Hypothalamus (tissue), 51 donors: ENCODE data around the gene GPR84.
"Not testable (repeated sequence)": the region's sequence is repeated elsewhere in the genome, so short reads cannot be mapped to it uniquely, and the experiment has no call there.

Experiments used
- DNase-seq, 51 donors: peaks; one replicate each; lab custom pipeline; 2025; lab: John Stamatoyannopoulos, UW

Gene GPR84

DNA sequence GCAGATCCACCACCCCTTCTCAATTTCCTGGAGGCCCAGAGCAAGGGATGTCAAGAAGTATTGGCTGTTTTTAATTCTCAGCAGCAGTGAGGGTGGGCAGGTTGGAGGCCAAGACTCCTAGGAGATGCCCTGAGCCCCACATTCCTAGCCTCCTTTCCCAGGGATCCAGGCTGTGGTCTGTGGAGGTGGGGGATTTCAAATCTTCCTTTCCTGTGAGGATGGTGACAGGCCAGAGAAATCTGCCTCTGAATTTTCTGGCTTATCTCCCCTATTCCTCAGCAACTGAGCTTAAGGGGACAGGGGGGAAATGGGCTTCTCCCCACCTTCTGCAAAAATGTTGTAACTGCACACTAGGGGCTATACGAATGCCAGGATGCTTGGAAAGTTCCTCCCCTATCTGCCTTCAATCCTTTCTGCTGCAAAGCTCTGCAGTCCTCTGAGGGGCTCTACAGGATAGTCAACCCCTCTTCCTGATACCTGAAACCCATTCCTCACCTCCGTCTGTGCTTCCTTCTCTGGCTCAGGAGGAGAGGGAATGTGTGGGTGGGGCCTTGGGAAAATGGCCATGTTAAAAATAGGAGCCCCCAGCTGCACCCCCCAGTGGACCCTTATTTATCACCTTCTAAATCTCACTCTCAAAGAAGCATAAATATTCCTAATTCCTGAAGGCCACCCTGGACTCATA lies 6.6 kb downstream of the GPR84 start:
- no peak for DNase-seq

DNA sequence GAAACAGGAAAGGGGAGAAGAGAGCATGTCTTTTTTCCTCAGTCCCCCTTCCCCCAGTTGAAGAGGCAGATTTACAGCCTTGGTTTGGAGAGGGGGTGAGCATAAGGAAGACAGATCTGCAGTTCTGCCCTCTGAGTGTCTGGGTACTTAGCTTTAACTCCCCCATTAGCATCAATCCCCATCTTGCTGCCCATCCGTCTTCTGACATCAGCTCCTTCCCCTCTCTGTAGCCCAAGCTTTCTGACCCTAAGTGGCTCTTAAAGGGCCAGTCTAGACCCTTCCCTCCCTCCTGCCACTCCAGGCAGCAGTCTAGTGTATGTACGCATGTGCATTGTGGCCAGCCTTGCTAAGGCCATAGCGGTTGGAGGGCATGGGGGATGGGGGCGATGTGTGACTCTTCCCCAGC lies 7.3 kb downstream of the GPR84 start:
- no peak for DNase-seq

DNA sequence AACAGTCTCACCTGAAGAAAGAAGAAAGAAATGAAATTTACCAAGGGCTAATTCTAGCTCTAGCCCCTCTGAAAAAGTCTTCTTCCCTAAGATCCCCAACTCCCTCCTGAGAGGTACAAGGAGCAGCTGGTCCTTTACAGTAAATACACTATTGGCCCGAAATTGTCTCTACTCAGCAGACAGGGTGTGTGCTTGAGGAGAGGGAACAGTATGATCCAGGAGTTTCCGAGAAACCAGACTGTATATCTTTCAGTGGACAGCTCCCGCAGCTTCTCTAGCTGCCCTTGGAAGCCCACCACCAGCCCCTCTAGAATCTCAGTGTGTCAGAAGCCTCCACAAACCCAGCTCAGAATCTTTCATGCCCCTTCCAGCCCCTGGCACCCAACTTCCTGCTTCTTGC lies 8.1 kb downstream of the GPR84 start:
- no peak for DNase-seq

DNA sequence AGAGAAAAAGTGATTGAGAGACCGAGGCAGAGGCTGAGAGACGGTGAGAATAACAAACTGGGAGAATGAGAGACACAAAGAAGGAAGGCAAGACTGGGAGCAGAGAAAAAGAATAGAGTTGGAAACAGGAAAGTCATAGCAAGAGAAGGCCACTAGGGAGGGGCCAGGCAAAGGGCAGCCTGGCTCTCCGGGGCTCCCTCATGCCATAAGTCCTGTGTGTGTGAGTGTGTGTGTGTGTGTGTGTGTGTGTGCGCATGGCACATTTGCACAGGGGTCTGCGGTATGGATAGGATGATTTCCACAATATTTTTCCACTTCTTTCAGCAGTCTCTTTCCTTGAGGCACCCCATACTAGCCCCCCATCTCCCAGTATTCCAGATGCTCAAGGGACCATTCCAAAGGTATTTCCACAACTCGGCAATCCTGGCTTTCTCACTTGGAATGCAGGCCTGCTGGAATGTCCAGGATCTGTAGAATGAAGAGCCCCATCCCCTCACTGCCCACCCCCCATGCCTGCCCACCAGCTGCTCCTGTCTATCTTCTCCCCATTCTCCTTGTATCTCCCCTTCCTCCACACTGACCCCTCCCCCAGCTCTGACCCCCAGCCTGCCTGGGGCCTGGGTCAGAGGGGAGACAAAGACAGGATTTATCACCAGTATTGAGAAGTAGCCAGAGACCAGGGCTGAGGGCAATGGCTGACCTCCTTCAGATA lies 9.0 kb downstream of the GPR84 start:
- DNase-seq, result no peak

DNA sequence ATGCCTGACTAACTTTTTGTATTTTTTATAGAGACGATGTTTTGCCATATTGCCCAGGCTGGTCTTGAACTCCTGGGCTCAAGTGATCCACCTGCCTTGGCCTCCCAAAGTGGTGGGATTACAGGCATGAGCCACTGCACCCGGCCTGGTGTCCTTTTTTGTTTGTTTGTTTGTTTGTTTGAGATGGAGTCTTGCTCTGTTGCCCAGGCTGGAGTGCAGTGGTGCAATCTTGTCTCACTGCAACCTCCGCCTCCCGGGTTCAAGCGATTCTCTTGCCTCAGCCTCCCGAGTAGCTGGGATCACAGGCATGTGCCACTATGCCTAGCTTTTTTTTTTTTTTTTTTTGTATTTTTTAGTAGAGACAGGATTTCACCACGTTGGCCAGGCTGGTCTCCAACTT lies 10.0 kb downstream of the GPR84 start:
- not testable (repeated sequence) for DNase-seq

DNA sequence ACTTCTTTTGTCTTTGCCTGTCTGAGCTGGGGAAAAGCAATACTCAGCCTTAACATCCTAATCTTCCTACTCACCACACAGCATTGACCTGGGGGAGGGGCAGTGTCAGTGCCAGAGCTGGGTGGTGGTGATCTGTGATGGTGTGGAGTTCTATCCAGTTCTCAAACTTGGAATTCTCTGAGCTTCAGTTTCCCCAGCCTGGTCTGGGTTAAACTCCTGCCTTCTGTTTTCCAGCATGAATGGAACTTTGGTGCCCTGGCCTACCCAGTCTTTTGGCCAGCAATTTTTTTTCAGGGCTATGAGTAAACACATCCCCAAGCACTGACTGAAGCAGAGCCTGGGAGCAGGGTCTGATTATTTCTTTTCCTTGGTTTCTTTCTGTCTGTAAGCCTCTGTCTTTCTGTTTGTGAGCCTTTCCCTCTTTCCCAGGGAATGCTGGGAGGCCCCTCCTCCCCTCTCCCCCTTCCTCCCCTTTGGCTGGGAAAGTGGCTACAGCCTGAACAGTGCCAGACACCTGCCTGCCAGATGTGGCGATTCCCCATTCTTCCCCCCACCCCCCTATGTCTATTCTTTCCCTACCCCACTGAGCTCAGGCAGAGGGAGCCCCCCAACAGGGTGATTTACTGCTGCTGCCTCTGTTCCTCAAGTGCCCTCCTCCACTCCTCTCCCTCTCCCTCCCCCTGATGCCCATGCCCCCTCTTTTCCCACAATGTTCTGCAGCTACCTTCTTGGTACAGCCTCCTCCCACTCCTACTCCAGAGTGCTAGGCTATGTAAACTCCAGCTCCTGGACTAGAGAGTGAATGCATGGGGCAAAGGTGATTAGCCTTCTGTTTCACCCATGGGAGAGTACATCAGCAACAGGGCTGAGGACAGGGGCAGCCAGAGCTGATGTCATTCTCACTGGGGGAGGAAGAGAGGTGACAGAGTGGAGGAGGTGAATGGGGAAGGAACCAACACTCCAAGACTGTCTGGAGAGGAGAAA lies 11.1 kb downstream of the GPR84 start:
- DNase-seq, result peak in 32 of 51 donors; percentile 15 to 80 (median 48)

DNA sequence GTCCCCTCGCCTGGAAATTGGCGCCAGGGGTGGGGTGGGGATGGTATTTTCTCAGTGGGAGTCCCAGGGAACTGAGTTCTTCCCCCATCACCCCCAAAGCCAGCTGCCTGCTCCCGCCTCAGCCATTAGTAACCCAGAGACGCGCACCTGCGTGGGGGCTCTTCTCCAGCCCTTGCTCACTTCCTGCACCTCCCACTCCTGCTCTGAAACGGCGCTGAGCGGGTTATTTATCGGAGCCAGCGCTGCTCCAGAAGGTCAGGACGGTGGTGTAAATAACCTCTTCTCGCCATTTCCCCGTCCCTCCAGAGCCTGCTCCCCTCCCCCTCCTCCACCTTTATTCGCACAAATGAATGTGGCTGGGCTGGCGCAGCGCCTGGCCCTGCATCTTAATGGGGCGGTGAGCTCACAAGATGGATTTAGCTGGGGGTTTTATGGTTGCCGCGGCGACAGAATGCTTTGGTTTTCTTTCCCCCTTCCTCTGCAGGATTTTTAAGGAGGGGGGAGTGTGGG lies 12.2 kb downstream of the GPR84 start:
- DNase-seq, result peak in 44 of 51 donors; percentile 23 to 86 (median 70)

DNA sequence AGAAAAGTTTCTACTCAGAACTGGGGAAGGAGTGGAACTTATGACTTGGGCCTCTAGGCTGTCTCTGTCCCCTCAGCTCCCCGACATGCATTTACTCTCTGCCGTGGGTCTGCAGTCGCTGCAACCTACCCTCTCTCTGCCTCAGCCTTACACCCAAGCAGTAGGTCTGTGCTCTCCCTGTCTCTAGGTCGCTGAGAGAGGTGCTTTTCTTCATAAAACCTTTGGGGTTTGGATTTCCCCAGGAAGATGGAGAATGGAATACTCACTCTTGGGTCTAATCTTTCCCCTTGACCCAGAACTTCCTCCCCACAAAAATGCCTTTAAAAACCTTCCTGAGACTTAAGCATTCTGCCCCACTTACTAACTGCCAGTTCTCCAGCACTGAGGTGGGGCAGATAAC lies 12.9 kb downstream of the GPR84 start:
- DNase-seq, result peak in 1 of 51 donors; percentile 55

DNA sequence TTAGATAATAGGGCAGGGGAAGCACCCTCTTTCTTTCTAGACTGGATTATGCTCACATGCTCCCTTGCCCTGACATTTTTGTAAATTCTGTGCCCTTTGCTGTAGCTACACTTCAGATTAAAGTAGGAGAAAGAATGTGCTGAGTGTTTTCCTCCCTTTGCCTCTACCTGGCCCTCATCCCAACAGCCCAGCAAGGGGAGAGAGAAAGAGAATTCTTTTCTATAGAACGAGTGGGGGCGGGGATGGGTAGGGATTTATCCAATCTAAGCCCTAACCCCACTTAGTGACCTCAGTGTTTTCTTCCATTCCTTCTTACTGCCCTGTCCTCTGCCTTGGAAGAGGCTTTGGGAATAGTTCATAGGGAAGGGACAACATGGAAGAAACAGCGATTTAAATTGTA lies 13.5 kb downstream of the GPR84 start:
- no peak for DNase-seq

DNA sequence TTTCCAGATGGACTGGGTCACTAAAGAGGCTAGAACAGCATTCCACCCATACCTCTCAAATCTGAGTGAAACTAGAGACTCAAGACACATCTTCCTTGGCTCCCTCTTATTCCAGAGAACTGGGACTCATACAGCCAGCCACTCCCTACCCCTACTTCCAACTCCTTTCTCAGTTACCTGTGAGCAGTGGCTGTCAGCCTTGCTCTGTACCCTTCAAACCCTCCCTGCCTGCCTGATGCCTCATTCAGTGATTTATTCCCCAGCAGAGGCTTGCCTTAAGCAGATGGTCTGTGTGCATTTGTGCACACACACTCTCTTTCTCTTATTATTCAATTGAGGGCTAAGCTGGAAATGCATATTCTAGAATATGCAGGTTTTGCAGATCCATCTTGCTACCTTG lies 14.6 kb downstream of the GPR84 start:
- DNase-seq, result peak in 1 of 51 donors; percentile 20

DNA sequence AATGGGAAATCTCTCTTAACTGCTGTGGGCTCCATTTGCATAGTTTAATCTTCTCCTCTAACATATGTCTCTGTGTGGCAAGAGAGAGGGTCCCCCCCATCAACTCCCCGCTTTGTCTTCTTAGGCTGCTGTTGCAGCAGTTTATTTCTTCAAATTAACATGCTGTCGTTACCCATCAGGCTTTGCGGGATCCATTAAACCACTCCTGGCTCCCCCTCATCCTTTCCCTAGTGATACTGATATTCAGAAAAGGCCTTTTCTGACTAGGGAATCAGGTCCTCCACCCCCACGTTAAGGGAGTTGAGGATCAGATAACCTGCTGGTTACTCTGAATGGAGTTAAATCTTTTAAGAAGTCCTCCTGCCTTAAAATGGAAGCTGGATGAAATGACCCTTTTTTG lies 15.2 kb downstream of the GPR84 start:
- DNase-seq, result peak in 1 of 51 donors; percentile 23

DNA sequence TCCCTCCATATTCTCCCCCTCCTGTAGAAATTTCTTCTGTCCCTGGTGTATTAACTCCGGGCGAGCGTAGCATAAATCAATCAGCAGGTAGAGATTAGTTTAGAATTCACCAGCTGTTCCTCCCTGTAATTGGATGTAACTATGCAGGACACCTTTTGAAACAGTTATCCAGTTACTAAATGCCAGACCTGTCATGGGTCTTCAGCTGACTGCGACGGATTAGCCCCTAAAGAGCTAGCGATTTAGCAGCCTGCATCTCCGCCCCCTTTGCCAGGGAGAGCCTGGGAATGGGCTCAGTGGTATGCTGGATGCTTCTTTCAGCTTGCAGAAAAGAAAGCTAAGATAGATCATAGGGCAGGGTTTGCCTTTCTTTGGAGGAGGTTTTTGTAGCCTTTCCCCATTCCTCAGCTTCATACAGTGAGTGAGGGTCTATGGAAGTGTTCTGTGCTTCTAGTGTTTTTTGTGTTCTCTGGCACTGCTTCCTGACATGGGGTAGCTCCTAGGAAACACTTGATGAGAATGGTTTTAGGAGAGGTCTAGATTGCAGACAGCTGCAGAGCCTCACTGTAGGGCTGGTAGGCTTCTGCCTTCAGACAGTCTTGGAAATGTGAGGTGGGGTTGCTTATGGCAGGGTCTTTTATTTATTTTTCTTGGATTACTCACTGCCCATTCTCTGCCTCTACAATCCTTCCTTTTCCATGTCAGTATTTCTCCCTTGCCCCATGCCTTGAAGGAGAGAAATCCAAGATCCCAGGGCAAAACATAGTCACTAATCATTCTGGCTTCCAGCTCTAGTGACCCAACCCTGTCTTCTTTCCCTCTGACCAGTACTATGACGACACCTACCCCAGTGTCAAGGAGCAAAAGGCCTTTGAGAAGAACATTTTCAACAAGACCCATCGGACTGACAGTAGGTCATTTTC lies 22.6 kb downstream of the GPR84 start:
- DNase-seq, result no peak

DNA sequence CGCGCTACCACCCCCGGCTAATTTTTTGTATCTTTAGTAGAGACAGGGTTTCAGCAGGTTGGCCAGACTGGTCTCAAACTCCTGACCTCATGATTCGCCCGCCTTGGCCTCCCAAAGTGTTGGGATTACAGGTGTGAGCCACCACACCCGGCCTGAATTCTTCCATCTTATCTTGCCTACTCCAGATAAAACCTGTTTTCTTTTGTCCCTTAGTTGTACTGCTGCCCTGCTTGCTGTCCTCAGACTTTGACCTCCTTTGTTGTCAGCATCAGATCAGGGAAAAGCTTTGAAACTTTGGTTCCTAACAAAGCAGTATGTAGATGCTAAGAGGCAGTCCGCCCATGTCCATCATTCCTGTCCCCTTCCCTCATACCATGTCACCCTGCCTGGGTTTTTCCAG lies 23.4 kb downstream of the GPR84 start:
- no peak for DNase-seq

DNA sequence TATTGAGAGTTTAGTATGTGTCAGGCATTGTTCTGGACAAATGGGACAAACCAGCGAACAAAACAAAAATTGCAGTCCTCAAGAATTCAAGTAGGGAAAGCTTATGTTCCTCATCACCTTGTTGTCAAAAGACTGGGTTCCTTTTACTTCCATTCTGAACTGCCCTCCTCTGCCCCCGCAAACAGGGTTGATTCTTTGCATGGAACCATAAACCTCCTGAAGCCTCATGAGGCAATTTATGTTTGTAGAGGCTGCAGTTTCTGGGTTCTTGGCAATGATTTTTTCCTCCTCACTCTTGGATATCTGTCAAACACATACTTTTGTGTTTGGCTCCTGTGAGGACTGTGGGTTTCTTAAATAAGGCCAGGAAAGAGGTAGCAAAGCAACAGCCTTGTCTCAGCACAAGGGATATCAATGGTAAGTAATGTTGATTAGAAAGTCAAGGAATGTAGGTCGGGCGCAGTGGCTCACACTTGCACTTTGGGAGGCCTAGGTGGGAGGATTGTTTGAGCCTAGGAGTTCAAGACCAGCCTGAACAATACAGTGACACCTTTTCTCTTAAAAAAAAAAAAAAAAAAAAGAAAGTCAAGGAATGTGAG lies 25.5 kb downstream of the GPR84 start:
- no peak for DNase-seq

DNA sequence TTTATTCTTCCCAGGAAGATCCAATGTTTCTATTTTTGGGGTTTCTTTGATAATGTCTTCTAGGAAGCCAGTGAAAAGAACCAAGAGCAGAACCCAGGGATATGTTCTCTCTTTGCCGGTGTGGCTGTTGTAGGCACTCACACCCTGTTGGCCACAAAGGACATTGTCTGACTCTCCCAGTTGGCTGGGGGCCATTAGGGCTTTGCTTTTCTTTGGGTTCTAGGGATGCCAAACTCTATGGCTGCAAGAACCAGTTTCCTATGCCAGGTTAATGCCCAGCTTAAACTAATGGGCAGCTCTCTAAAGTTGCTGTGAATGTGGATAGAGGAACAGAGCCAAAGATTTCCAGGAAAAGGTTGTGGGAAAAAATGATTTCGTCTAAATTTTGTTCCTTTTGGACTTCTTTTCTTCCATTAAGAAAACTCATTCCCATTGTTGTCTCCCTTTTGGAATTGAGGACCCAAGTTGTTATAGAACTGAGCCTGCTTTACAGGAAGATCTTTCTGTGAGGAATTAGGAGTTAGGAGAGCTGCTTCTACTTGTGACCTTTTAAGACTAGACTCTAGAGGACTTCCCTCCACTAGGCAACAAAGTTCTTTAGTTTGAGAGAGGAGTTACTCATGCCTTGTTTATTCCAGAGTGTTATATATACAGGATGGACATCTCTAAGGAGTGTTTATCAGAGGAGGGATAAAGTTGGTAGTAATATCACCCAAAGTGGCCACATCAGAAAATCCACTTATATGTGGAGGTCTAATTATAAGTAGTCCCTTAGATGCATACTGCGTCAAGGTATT lies 26.2 kb downstream of the GPR84 start:
- DNase-seq, result peak in 14 of 51 donors; percentile 3 to 41 (median 14)

DNA sequence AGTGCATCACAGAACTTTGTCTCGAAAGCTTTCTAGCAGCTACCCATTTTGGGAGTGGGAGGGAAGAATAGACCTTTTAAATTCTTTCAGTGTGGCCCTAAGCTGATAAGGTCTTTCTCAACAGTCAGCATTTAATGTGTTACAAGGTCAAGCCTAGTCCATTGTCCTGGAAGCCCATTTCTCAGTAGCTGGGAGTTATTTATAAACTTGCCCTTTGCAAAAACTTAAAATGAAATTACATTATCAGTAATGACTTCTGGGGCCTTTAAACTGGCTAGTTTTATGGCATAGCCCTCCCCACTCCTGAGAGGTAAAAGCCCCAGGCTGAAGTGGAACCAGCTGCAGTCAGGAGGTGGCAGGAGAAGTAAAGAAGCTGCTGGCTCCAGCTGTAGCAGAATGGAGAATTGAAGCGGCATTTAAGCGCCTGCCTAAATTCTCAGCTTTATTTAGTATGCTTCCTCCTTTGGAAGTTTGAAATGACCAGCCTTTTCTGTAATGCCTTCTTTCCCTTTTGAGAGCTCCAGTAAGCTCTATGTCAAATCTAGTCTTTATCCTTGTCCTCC lies 26.9 kb downstream of the GPR84 start:
- DNase-seq, result peak in 12 of 51 donors; percentile 5 to 48 (median 20)

DNA sequence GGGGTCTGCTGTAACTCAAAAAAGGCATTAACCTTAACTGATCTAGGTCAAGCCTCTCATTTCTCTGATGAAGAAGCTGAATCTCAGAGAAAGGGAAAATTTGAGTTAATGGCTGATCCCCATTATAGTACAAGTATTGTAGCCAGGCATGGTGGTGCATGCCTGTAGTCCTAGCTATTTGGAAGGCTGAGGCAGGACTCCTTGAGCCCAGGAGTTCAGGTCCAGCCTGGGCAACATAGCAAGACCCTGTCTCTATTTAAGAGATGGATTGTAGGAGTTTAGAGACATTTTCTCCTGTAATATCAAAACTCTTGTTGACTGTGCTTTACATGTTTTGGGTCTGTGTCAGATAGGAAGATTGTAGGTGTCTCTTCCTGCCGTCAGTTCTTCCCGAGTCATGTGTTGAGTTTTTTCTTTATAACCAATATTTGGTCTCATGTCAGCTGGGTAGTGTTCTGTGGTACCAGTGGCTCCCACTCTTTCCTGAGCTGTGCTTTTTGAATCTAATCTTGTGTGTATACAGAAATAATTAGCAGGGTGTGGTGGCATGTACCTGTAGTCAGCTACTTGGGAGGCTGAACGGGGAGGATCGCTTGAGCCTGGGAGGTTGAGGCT lies 30.8 kb downstream of the GPR84 start:
- DNase-seq, result no peak

DNA sequence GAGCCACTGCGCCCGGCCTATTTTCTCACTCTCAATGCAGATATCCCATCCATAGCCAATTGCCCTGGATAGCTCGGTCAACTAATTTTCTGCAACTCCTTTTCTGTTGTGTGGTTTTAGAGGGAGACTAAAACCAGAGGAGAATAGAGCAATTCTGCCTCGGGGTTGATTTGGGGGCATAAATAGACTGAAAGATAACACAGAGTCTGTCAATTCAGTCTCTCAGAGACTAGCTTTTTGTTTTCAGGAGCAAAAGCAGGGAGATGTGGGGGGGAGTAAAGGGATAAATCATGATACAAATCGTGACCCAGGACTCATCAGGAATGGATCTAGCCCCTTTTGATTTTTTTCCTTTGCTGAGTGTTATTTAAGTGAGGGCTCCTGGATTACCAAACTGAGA lies 32.8 kb downstream of the GPR84 start:
- DNase-seq, result no peak
